ENCODE data around the gene OGDHL.
"Not testable (repeated sequence)": the region's sequence is repeated elsewhere in the genome, so short reads cannot be mapped to it uniquely, and the experiment has no call there.

OGDHL gene

GRCh38 chr10:49781247-49781646 is 19.1 kb upstream of the OGDHL start:
- Histone ChIP-seq H3K4me3 (ENCODE audit: low read depth, low read length) (no peak overlapping the region), H3K27ac (no peak overlapping the region), H3K36me3 (replicated peaks) (no peaks in the 10 kb centered on the region), H3K27me3 (replicated peaks) (no peaks in the 10 kb centered on the region)
- TF ChIP-seq, protein P1, sequence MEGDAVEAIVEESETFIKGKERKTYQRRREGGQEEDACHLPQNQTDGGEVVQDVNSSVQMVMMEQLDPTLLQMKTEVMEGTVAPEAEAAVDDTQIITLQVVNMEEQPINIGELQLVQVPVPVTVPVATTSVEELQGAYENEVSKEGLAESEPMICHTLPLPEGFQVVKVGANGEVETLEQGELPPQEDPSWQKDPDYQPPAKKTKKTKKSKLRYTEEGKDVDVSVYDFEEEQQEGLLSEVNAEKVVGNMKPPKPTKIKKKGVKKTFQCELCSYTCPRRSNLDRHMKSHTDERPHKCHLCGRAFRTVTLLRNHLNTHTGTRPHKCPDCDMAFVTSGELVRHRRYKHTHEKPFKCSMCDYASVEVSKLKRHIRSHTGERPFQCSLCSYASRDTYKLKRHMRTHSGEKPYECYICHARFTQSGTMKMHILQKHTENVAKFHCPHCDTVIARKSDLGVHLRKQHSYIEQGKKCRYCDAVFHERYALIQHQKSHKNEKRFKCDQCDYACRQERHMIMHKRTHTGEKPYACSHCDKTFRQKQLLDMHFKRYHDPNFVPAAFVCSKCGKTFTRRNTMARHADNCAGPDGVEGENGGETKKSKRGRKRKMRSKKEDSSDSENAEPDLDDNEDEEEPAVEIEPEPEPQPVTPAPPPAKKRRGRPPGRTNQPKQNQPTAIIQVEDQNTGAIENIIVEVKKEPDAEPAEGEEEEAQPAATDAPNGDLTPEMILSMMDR (IDR thresholded peaks at IDR 0.05; ENCODE audit: low read depth, low read length, missing control alignments), result no peak
- peak; percentile 38 for DNase-seq
- in situ Hi-C loops (cut with HindIII; ENCODE audit: low pct_ligation_motif_present, low sequenced_read_pairs), result no loop called here

DNA sequence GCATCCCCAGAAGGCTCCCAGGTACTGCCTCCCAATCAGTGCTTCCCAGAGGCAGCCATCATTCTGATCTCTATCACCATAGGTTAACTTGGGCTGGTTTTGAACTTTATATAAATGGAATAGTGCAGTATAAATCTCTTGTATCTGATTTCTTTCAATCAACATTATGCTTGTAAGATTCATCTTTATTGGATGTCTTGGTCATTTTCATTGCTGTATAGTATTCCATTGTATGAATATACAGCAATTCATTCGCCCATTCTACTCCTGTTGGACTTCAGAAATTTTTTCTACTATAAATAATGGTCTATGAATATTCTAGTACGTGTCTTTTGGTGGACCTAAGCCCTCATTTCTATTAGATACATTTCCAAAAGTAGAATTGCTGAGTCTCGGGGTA is 16.1 kb upstream of the OGDHL start:
- H3K27ac ChIP-seq, result no peak overlapping the region
- TF ChIP-seq, protein P1 (IDR thresholded peaks at IDR 0.05; ENCODE audit: low read depth, low read length, missing control alignments), result no peak
- no peaks in the 10 kb centered on the region for H3K36me3 ChIP-seq (replicated peaks)
- no peaks in the 10 kb centered on the region for H3K27me3 ChIP-seq (replicated peaks)
- DNase-seq, result no peak
- in situ Hi-C loops (cut with HindIII; ENCODE audit: low pct_ligation_motif_present, low sequenced_read_pairs), result no loop called here
- H3K4me3 ChIP-seq (ENCODE audit: low read depth, low read length), result no peak overlapping the region

GRCh38 chr10:49776851-49777250 is 14.7 kb upstream of the OGDHL start:
- TF ChIP-seq, protein P1 (IDR thresholded peaks at IDR 0.05; ENCODE audit: low read depth, low read length, missing control alignments), result no peak
- Histone ChIP-seq H3K27me3 (replicated peaks) (no peaks in the 10 kb centered on the region), H3K4me3 (ENCODE audit: low read depth, low read length) (no peak overlapping the region), H3K36me3 (replicated peaks) (no peaks in the 10 kb centered on the region), H3K27ac (no peak overlapping the region)
- DNase-seq, result no peak
- in situ Hi-C loops (cut with HindIII; ENCODE audit: low pct_ligation_motif_present, low sequenced_read_pairs), result no loop called here

GRCh38 chr10:49775014-49775413 is 12.9 kb upstream of the OGDHL start:
- peaks cover 12% of the 10 kb centered on the region for H3K27me3 ChIP-seq (replicated peaks)
- H3K27ac ChIP-seq, result no peak overlapping the region
- no peak overlapping the region for H3K4me3 ChIP-seq (ENCODE audit: low read depth, low read length)
- no peak for DNase-seq
- in situ Hi-C loops (cut with HindIII; ENCODE audit: low pct_ligation_motif_present, low sequenced_read_pairs), result no loop called here
- TF ChIP-seq, protein P1 (IDR thresholded peaks at IDR 0.05; ENCODE audit: low read depth, low read length, missing control alignments), result no peak
- H3K36me3 ChIP-seq (replicated peaks), result no peaks in the 10 kb centered on the region

DNA sequence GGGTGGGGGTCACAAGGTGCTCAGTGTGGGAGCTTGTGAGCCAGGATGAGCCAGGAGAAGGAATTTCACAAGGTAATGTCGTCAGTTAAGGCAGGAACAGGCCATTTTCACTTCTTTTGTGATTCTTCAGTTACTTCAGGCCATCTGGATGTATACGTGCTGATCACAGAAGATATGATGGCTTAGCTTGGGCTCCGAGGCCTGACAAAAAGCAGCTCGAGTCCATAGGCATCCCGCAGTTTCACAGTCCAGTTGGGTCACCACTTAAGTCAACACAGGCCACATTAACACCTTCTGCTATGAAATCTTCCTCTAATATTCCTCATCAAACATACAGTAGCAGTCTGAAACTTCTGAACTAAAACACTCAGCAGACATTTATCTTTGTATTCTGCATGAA is 10.8 kb upstream of the OGDHL start:
- DNase-seq; H3K27ac ChIP-seq; in situ Hi-C loops (cut with HindIII; ENCODE audit: low pct_ligation_motif_present, low sequenced_read_pairs); H3K36me3 ChIP-seq (replicated peaks); H3K4me3 ChIP-seq (ENCODE audit: low read depth, low read length): not testable (repeated sequence)
- H3K27me3 ChIP-seq (replicated peaks), result peaks cover 24% of the 10 kb centered on the region

- in situ Hi-C loops (cut with HindIII; ENCODE audit: low pct_ligation_motif_present, low sequenced_read_pairs); H3K36me3 ChIP-seq (replicated peaks); H3K4me3 ChIP-seq (ENCODE audit: low read depth, low read length); H3K27ac ChIP-seq; DNase-seq: not testable (repeated sequence)
- H3K27me3 ChIP-seq (replicated peaks), result peaks cover 34% of the 10 kb centered on the region
Observed at GRCh38 chr10:49771046-49771445, 8.9 kb upstream of the OGDHL start.

- H3K27ac ChIP-seq, result no peak overlapping the region
- TF ChIP-seq, protein P1 (IDR thresholded peaks at IDR 0.05; ENCODE audit: low read depth, low read length, missing control alignments), result no peak
- no peak overlapping the region for H3K4me3 ChIP-seq (ENCODE audit: low read depth, low read length)
- DNase-seq, result no peak
- H3K36me3 ChIP-seq (replicated peaks), result no peaks in the 10 kb centered on the region
- in situ Hi-C loops (cut with HindIII; ENCODE audit: low pct_ligation_motif_present, low sequenced_read_pairs), result no loop called here
- peaks cover 34% of the 10 kb centered on the region for H3K27me3 ChIP-seq (replicated peaks)
Observed at GRCh38 chr10:49769692-49770091, 7.6 kb upstream of the OGDHL start.
